Ectodermal cell (in vitro differentiated cells): ENCODE measurements around the gene CD59.
"Not testable (repeated sequence)": the region's sequence is repeated elsewhere in the genome, so short reads cannot be mapped to it uniquely, and the experiment has no call there.

Experiments used
- H3K27ac ChIP-seq: 2 replicates; pipeline ENCODE4 v1.7.0; 2013; ENCODE audit warnings: mild to moderate bottlenecking, low read depth, low read length; ENCODE audit not compliant: insufficient read depth, poor library complexity, severe bottlenecking
- H3K27me3 ChIP-seq: 2 replicates; pipeline ENCODE4 v1.7.0; 2013; ENCODE audit warnings: mild to moderate bottlenecking, low read length; ENCODE audit not compliant: insufficient read depth, control insufficient read depth, poor library complexity, severe bottlenecking
- H3K36me3 ChIP-seq: one replicate; pipeline ENCODE4 v1.7.0; 2013; ENCODE audit warnings: low read length; ENCODE audit not compliant: control insufficient read depth, insufficient read depth
- H3K4me1 ChIP-seq: one replicate; pipeline ENCODE4 v1.7.0; 2013; ENCODE audit warnings: low read length; ENCODE audit not compliant: control insufficient read depth, insufficient read depth
- H3K4me3 ChIP-seq: 2 replicates; pipeline ENCODE4 v1.7.0; 2013; ENCODE audit warnings: low read depth, low read length, control low read depth; ENCODE audit not compliant: insufficient read depth
- H3K9me3 ChIP-seq: 2 replicates; pipeline ENCODE4 v1.7.0; 2013; ENCODE audit warnings: mild to moderate bottlenecking, low read length, moderate library complexity; ENCODE audit not compliant: control insufficient read depth
- WGBS, 2 experiments: methylation state at CpG; one replicate each; pipeline ENCODE4 v1.1.7; 2013; ENCODE audit warnings: missing lambda C conversion rate in 2 of 2; 5-methylcytosine and 5-hydroxymethylcytosine counted together

Gene CD59

DNA sequence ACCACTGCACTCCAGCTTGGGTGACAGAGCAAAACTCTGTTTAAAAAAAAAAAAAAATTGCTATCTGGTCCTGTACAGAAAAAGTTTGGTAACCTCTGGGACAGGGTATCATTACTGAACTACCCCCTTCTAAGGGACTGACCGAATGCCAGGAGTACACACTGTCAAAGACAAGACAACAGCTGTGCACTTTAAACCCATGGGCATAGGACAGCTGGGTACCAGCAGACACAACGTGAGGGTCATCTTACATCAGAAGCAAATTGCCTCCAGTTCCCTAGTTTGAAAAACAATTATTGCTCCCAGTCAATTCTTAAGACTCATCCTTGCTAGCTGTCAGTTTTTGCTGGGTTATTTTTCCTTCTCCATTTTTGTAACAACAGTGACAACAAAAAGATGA, 17.8 kb downstream of the CD59 start:
- H3K27ac ChIP-seq: no peak overlapping the region
- H3K9me3 ChIP-seq: no peaks in the 10 kb centered on the region
- no peak overlapping the region for H3K4me3 ChIP-seq
- H3K27me3 ChIP-seq: no peaks in the 10 kb centered on the region
- WGBS, 2 experiments: 93% methylated on average over 2 of the region's 2 CpGs
- no peaks in the 10 kb centered on the region for H3K4me1 ChIP-seq
- no peaks in the 10 kb centered on the region for H3K36me3 ChIP-seq

DNA sequence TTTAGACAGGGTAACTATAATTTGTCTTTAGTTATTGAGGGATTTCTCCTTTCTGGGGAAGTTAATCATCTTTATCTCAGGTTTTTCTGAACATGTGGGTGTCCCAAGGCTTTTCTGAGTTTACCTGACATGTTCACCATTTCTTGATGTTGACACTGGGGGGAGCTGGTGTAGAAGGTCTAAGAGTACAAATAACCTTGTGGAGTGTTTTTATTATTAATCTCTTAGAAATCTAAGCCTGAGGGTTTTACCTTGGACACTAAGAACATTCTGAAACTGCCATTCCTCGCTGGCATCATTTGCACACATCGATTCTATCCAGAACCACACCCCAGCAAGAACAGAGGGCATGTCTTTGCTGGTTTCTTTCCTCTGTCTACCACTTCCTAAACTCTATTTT, 20.0 kb downstream of the CD59 start:
- H3K4me3 ChIP-seq: no peak overlapping the region
- no peaks in the 10 kb centered on the region for H3K9me3 ChIP-seq
- no peaks in the 10 kb centered on the region for H3K27me3 ChIP-seq
- no peaks in the 10 kb centered on the region for H3K4me1 ChIP-seq
- no peak overlapping the region for H3K27ac ChIP-seq
- H3K36me3 ChIP-seq: no peaks in the 10 kb centered on the region
- WGBS, 2 experiments: 87 to 98% methylated on average over 2 of the region's 2 CpGs

GRCh38 chr11:33713856-33714398, 22.3 kb downstream of the CD59 start:
- H3K4me1 ChIP-seq: no peaks in the 10 kb centered on the region
- no peaks in the 10 kb centered on the region for H3K9me3 ChIP-seq
- 95 to 96% methylated on average over 4 of the region's 4 CpGs for WGBS, 2 experiments
- no peak overlapping the region for H3K4me3 ChIP-seq
- no peaks in the 10 kb centered on the region for H3K27me3 ChIP-seq
- no peak overlapping the region for H3K27ac ChIP-seq
- H3K36me3 ChIP-seq: peaks cover 5% of the 10 kb centered on the region

- H3K27ac ChIP-seq: no peak overlapping the region
- H3K9me3 ChIP-seq: no peaks in the 10 kb centered on the region
- 93 to 95% methylated on average over 4 to 5 of the region's 5 CpGs for WGBS, 2 experiments
- peaks cover 5% of the 10 kb centered on the region for H3K36me3 ChIP-seq
- no peaks in the 10 kb centered on the region for H3K4me1 ChIP-seq
- H3K27me3 ChIP-seq: no peaks in the 10 kb centered on the region
- no peak overlapping the region for H3K4me3 ChIP-seq
Observed at GRCh38 chr11:33713151-33713855, 22.9 kb downstream of the CD59 start.

DNA sequence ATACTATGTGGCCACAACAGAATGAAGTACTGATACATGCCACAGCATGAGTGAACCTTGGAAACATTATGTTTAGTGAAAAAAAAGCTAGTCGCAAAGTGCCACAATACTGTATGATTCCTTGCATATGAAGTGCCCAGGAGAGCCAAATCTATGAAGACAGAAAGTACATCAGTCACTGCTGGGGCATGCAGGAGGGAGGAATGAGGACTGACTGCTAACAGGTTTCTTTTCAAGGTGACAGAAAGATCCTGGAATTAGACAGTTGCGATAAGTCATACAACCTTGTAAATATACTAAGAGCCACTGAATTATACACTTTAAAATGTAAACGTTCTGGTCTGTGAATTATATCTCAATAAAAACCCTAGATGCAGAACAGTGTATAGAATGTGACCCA, 23.8 kb downstream of the CD59 start:
- Histone ChIP-seq H3K4me1 (no peaks in the 10 kb centered on the region), H3K9me3 (no peaks in the 10 kb centered on the region), H3K36me3 (peaks cover 5% of the 10 kb centered on the region), H3K27me3 (no peaks in the 10 kb centered on the region), H3K27ac (no peak overlapping the region), H3K4me3 (no peak overlapping the region)
- 85 to 99% methylated on average over 3 of the region's 3 CpGs for WGBS, 2 experiments

DNA sequence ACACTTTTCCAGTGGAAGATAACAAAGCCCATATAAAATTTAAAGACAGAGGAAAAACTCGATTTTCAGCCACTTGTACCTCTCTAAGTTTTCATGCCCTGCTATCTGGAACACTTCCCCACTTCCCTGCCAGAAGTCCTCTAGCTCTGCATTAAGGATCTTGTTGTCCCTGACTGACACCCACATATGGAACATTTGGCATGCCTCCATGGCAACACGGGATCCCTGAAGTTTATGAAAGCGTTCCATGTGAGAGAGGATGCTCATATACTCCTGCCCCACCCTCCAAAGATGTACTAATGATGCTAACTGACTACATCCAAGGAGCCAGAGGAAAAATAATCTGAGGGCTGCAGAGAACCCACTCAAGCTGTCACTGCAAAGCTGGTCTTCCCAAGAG, 26.8 kb downstream of the CD59 start:
- Histone ChIP-seq H3K27ac (no peak overlapping the region), H3K36me3 (peaks cover 5% of the 10 kb centered on the region), H3K9me3 (no peaks in the 10 kb centered on the region), H3K4me1 (no peaks in the 10 kb centered on the region), H3K27me3 (no peaks in the 10 kb centered on the region), H3K4me3 (no peak overlapping the region)
- WGBS, 2 experiments: 94 to 97% methylated on average over 3 of the region's 3 CpGs

- peaks cover 5% of the 10 kb centered on the region for H3K36me3 ChIP-seq
Observed at GRCh38 chr11:33708985-33709384, 27.2 kb downstream of the CD59 start.

DNA sequence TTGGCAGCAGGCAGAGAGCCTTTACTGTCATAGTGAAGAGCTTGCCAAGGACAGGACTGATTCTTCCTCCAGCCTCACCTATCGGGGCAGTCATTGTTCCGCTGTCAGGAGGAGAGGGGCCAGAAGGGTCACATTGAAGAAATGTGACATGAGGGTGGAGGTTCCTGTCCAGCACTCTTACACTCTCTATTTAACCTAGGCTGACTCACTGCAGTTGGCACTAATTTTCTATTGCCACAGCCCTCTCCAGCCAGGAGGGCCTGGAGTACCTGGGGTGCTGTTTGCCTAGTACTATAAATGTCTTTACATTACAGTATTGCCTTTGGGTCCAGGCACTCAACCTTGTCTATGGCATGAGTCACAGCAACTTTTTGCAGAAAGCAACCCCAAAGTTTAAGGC, 28.4 kb downstream of the CD59 start:
- H3K9me3 ChIP-seq, H3K27ac ChIP-seq, H3K4me3 ChIP-seq, H3K4me1 ChIP-seq, H3K36me3 ChIP-seq, H3K27me3 ChIP-seq: not testable (repeated sequence)
- WGBS, 2 experiments: 100% methylated on average over 1 of the region's 2 CpGs; no CpG with 5 or more reads in 1 of the 2 experiments

More at GRCh38 chr11:33708985-33709384, 27.2 kb downstream of the CD59 start:
- WGBS, 2 experiments: 96 to 97% methylated on average over 1 of the region's 1 CpG
- Histone ChIP-seq H3K4me1 (no peaks in the 10 kb centered on the region), H3K27ac (no peak overlapping the region), H3K9me3 (no peaks in the 10 kb centered on the region), H3K27me3 (no peaks in the 10 kb centered on the region), H3K4me3 (no peak overlapping the region)

- 90 to 96% methylated on average over 2 of the region's 2 CpGs for WGBS, 2 experiments
Observed at GRCh38 chr11:33706966-33707365, 29.3 kb downstream of the CD59 start.

DNA sequence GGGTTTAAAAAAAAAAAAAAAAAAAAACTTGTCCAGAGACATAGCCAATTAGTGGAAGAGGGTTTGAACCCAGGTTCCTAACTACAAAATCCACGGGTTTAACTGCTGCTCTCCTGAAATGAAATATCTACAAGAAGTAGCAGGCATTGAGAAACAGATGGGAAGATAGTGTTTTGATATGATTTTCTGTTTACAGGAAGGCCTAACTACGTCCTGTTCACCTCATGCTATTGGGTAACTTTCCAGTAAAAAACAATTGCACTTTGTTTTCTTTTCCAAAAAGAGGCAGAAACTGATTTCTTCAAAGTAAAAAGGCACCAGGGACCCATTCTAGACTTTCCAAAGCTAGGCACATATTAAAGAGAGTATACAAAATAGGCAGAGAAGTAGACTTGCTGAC, 29.7 kb downstream of the CD59 start:
- Histone ChIP-seq H3K4me1 (peaks cover 2% of the 10 kb centered on the region), H3K27ac (no peak overlapping the region), H3K9me3 (no peaks in the 10 kb centered on the region), H3K27me3 (no peaks in the 10 kb centered on the region), H3K36me3 (peaks cover 5% of the 10 kb centered on the region), H3K4me3 (no peak overlapping the region)
- 93 to 96% methylated on average over 2 of the region's 2 CpGs for WGBS, 2 experiments

More at GRCh38 chr11:33706966-33707365, 29.3 kb downstream of the CD59 start:
- Histone ChIP-seq H3K4me3 (no peak overlapping the region), H3K27ac (no peak overlapping the region), H3K27me3 (no peaks in the 10 kb centered on the region), H3K9me3 (no peaks in the 10 kb centered on the region), H3K4me1 (no peaks in the 10 kb centered on the region), H3K36me3 (peaks cover 5% of the 10 kb centered on the region)
